Liver (tissue), 9 donors: ENCODE measurements around the gene OLFML2B. TPM values are rescaled to one million over a fixed set of nuclear protein-coding genes. Genes with fewer than 3 reads are reported as not detected.

Experiments used
- DNase-seq: peaks from one replicate; pipeline ENCODE4 v3.0.0-alpha.2; 2017; ENCODE audit warnings: low spot score
- H3K27ac ChIP-seq, 2 donors: one replicate each; pipeline ENCODE4 v1.7.0; 2013; ENCODE audit warnings: inconsistent platforms in 2 of 2, low read length in 2 of 2, control low read depth in 1 of 2, low read depth in 1 of 2, mild to moderate bottlenecking in 1 of 2
- H3K27me3 ChIP-seq, 4 donors: one replicate each; pipeline versions ENCODE4 v1.6.1 to v1.7.0; 2013; ENCODE audit warnings: low read length in 3 of 4, inconsistent platforms in 1 of 4, mild to moderate bottlenecking in 1 of 4, moderate library complexity in 1 of 4; ENCODE audit not compliant: control insufficient read depth in 4 of 4, insufficient read depth in 4 of 4
- H3K36me3 ChIP-seq, 4 donors: one replicate each; pipeline versions ENCODE4 v1.6.1 to v1.7.0; 2013; ENCODE audit warnings: low read length in 3 of 4, mild to moderate bottlenecking in 3 of 4, low read depth in 1 of 4, moderate library complexity in 1 of 4; ENCODE audit not compliant: control insufficient read depth in 4 of 4, insufficient read depth in 3 of 4
- H3K4me1 ChIP-seq, 4 donors: one replicate each; pipeline versions ENCODE4 v1.6.1 to v1.7.0; 2013; ENCODE audit warnings: low read length in 3 of 4, mild to moderate bottlenecking in 3 of 4, moderate library complexity in 1 of 4; ENCODE audit not compliant: control insufficient read depth in 4 of 4, insufficient read depth in 4 of 4
- H3K4me3 ChIP-seq, 3 donors: one replicate each; pipeline versions ENCODE4 v1.6.1 to v1.7.0; 2013; ENCODE audit warnings: low read length in 3 of 3, control low read depth in 1 of 3, low read depth in 1 of 3, mild to moderate bottlenecking in 1 of 3
- H3K9ac ChIP-seq, 2 donors: one replicate each; pipeline ENCODE4 v1.7.0; 2013; ENCODE audit warnings: low read length in 2 of 2, mild to moderate bottlenecking in 2 of 2, moderate library complexity in 2 of 2, control low read depth in 1 of 2, low read depth in 1 of 2
- H3K9me3 ChIP-seq, 4 donors: one replicate each; pipeline versions ENCODE4 v1.6.1 to v1.7.0; 2013; ENCODE audit warnings: low read length in 3 of 4; ENCODE audit not compliant: control insufficient read depth in 4 of 4
- ATF3 ChIP-seq: IDR thresholded peaks from 2 replicates; pipeline ENCODE4 v1.6.1; 2016; ENCODE audit warnings: antibody characterized with exemption
- CTCF ChIP-seq: fragments of 150-350 bp; IDR thresholded peaks from 2 replicates; pipeline ENCODE4 v1.5.1; 2017; ENCODE audit warnings: improper control_type of control experiment, low read depth, low read length; ENCODE audit not compliant: missing input control
- EGR1 ChIP-seq, 2 donors: IDR thresholded peaks; 2 replicates each; pipeline ENCODE4 v1.6.1; 2016 to 2018; ENCODE audit warnings: antibody characterized with exemption in 2 of 2, low read depth in 2 of 2
- FOXA1 ChIP-seq: IDR thresholded peaks from 2 replicates; pipeline ENCODE4 v1.6.1; 2016; ENCODE audit warnings: antibody characterized with exemption
- FOXA2 ChIP-seq: IDR thresholded peaks from 2 replicates; pipeline ENCODE4 v1.6.1; 2016; ENCODE audit warnings: antibody characterized with exemption
- GABPA ChIP-seq, 2 donors: IDR thresholded peaks in 1 of 2; conservative IDR thresholded peaks in 1 of 2; 2 replicates each; pipeline ENCODE4 v1.6.1; 2016; ENCODE audit warnings: antibody characterized with exemption in 2 of 2, mild to moderate bottlenecking in 1 of 2, moderate library complexity in 1 of 2
- HNF4A ChIP-seq, 2 donors: conservative IDR thresholded peaks; 2 replicates each; pipeline ENCODE4 v1.6.1; 2016; ENCODE audit warnings: antibody characterized with exemption in 2 of 2, mild to moderate bottlenecking in 2 of 2
- HNF4G ChIP-seq: IDR thresholded peaks from 2 replicates; pipeline ENCODE4 v1.6.1; 2016; ENCODE audit warnings: antibody characterized with exemption
- JUND ChIP-seq, 2 donors: IDR thresholded peaks; 2 replicates each; pipeline ENCODE4 v1.6.1; 2016; ENCODE audit warnings: antibody characterized with exemption in 2 of 2
- NR2F2 ChIP-seq: IDR thresholded peaks from 2 replicates; pipeline ENCODE4 v1.6.1; 2016; ENCODE audit warnings: antibody characterized with exemption
- RAD21 ChIP-seq, 2 donors: IDR thresholded peaks; 2 replicates each; pipeline ENCODE4 v1.6.1; 2016; ENCODE audit warnings: antibody characterized with exemption in 2 of 2, mild to moderate bottlenecking in 2 of 2
- REST ChIP-seq: IDR thresholded peaks from 2 replicates; pipeline ENCODE4 v1.6.1; 2016; ENCODE audit warnings: antibody characterized with exemption, mild to moderate bottlenecking
- RXRA ChIP-seq, 2 donors: IDR thresholded peaks; 2 replicates each; pipeline ENCODE4 v1.6.1; 2017 to 2018; ENCODE audit warnings: antibody characterized with exemption in 2 of 2, mild to moderate bottlenecking in 1 of 2
- SP1 ChIP-seq: IDR thresholded peaks from 2 replicates; pipeline ENCODE4 v1.6.1; 2018; ENCODE audit warnings: antibody characterized with exemption, mild to moderate bottlenecking
- TAF1 ChIP-seq: conservative IDR thresholded peaks from 2 replicates; pipeline ENCODE4 v1.6.1; 2016; ENCODE audit warnings: antibody characterized with exemption, mild to moderate bottlenecking
- YY1 ChIP-seq: IDR thresholded peaks from 2 replicates; pipeline ENCODE4 v1.6.1; 2016; ENCODE audit warnings: antibody characterized with exemption, mild to moderate bottlenecking
- ZBTB33 ChIP-seq: IDR thresholded peaks from 2 replicates; pipeline ENCODE4 v1.6.1; 2016; ENCODE audit warnings: antibody characterized with exemption
- WGBS: extraction: QIAGEN DNeasy Blood & Tissue Kit; methylation state at CpG from one replicate; pipeline ENCODE4 v1.1.7; 2013; 5-methylcytosine and 5-hydroxymethylcytosine counted together
- polyA plus RNA-seq, 2 donors: library from polyadenylated mRNA; stranded (reverse) in 1 of 2; unstranded in 1 of 2; fragments of 200-250 nt in 1 of 2; fragments of >200 nt in 1 of 2; fragmentation: Nextera tagmentation in 1 of 2; extraction: Ambion mirVana in 1 of 2; gene quantifications; one replicate each; pipeline versions ENCODE4 v1.2.1 to v1.2.3, GENCODE V29; 2013 to 2015
- total RNA-seq, 2 donors: library from RNA; depleted of rRNA; stranded (reverse); fragments of >200 nt; gene quantifications; one replicate each; pipeline ENCODE4 v1.2.3, GENCODE V29; 2014
- donor health status: healthy.
- donor health status: healthy.
- donor health status: healthy.
- donor health status: healthy.
- donor health status: healthy.

Gene OLFML2B
- total and polyA plus RNA-seq, 4 donors, result 0.54 to 0.84 (median 0.74) TPM

GRCh38 chr1:162065016-162065415, 41.3 kb upstream of the OLFML2B start:
- Histone ChIP-seq H3K27me3 (no peaks in the 10 kb centered on the region), H3K4me1 (peaks cover 2 to 3% (median 3%) of the 10 kb centered on the region in 4 donors), H3K36me3 (no peaks in the 10 kb centered on the region), H3K27ac (no peak overlapping the region), H3K9me3 (no peaks in the 10 kb centered on the region), H3K4me3 (no peak overlapping the region), H3K9ac (no peak overlapping the region)
- TF ChIP-seq GABPA (IDR thresholded peaks at IDR 0.05 in 1 of 2, conservative IDR thresholded peaks at IDR 0.05 in 1 of 2) (no peak), HNF4G (no peak), HNF4A (conservative IDR thresholded peaks at IDR 0.05) (no peak), EGR1 (IDR thresholded peaks at IDR 0.05; ENCODE audit: low read depth in 2 of 2) (no peak), FOXA1 (no peak), NR2F2 (no peak), REST (no peak), ATF3 (no peak), RAD21 (IDR thresholded peaks at IDR 0.05) (no peak), RXRA (IDR thresholded peaks at IDR 0.05) (no peak), TAF1 (no peak), CTCF (no peak), ZBTB33 (no peak), YY1 (no peak), FOXA2 (no peak), SP1 (no peak), JUND (IDR thresholded peaks at IDR 0.05) (no peak)
- DNase-seq, result no peak
- 78% methylated on average over 2 of the region's 2 CpGs for WGBS

- WGBS, result 90% methylated on average over 4 of the region's 4 CpGs
- no peaks in the 10 kb centered on the region for H3K27me3 ChIP-seq
- H3K9ac ChIP-seq, result no peak overlapping the region
- peaks cover 0 to 2% (median 0%) of the 10 kb centered on the region in 4 donors for H3K4me1 ChIP-seq
- no peak overlapping the region for H3K27ac ChIP-seq
- no peak for DNase-seq
- TF ChIP-seq GABPA (IDR thresholded peaks at IDR 0.05 in 1 of 2, conservative IDR thresholded peaks at IDR 0.05 in 1 of 2) (no peak), TAF1 (no peak), REST (no peak), JUND (IDR thresholded peaks at IDR 0.05) (no peak), SP1 (no peak)
- no peak overlapping the region for H3K4me3 ChIP-seq
- H3K36me3 ChIP-seq, result no peaks in the 10 kb centered on the region
- no peaks in the 10 kb centered on the region for H3K9me3 ChIP-seq
Observed at GRCh38 chr1:162062542-162063015, 38.9 kb upstream of the OLFML2B start.
